CD4-positive, alpha-beta T cell treated with Interleukin-4 for 4 hours (primary cell): ENCODE data around the gene EGFR.

Experiments
- DNase-seq: peaks from one replicate; pipeline ENCODE4 v3.0.0-alpha.2; 2020

EGFR gene

GRCh38 chr7:55131142-55131929 lies 112.5 kb downstream of the EGFR start:
- DNase-seq, result no peak

GRCh38 chr7:55132550-55132889 lies 113.7 kb downstream of the EGFR start:
- DNase-seq, result no peak

GRCh38 chr7:55132890-55133551 lies 114.2 kb downstream of the EGFR start:
- no peak for DNase-seq

- no peak for DNase-seq
Observed at GRCh38 chr7:55133630-55134358, 115.0 kb downstream of the EGFR start.

- DNase-seq, result no peak
Observed at GRCh38 chr7:55134359-55134725, 115.5 kb downstream of the EGFR start.

- no peak for DNase-seq
Observed at GRCh38 chr7:55134786-55135185, 116.0 kb downstream of the EGFR start.

- DNase-seq, result no peak
Observed at GRCh38 chr7:55135462-55135861, 116.6 kb downstream of the EGFR start.

- DNase-seq, result no peak
Observed at GRCh38 chr7:55138663-55139062, 119.8 kb downstream of the EGFR start.

- no peak for DNase-seq
Observed at GRCh38 chr7:55140221-55140940, 121.6 kb downstream of the EGFR start.

GRCh38 chr7:55140941-55141278 lies 122.1 kb downstream of the EGFR start:
- no peak for DNase-seq

GRCh38 chr7:55142919-55143600 lies 124.2 kb downstream of the EGFR start:
- no peak for DNase-seq

- DNase-seq, result no peak
Observed at GRCh38 chr7:55144333-55145317, 125.8 kb downstream of the EGFR start.

- no peak for DNase-seq
Observed at GRCh38 chr7:55145606-55146005, 126.8 kb downstream of the EGFR start.

GRCh38 chr7:55147101-55147500 lies 128.3 kb downstream of the EGFR start:
- DNase-seq, result no peak

- DNase-seq, result no peak
Observed at GRCh38 chr7:55147736-55148135, 128.9 kb downstream of the EGFR start.

- no peak for DNase-seq
Observed at GRCh38 chr7:55148571-55148970, 129.8 kb downstream of the EGFR start.

GRCh38 chr7:55149001-55149400 lies 130.2 kb downstream of the EGFR start:
- DNase-seq, result no peak

GRCh38 chr7:55150166-55150565 lies 131.3 kb downstream of the EGFR start:
- DNase-seq, result no peak

- no peak for DNase-seq
Observed at GRCh38 chr7:55150709-55151451, 132.1 kb downstream of the EGFR start.

GRCh38 chr7:55152516-55152915 lies 133.7 kb downstream of the EGFR start:
- no peak for DNase-seq

GRCh38 chr7:55154096-55154495 lies 135.3 kb downstream of the EGFR start:
- DNase-seq, result no peak
